Activated CD8-positive, alpha-beta T cell treated with anti-CD3 and anti-CD28 coated beads, Interleukin-2, amount 10 ng/mL, durations not matched to agents 7 days and 5 days (primary cell): ENCODE results near the gene RIMOC1. TPM values are rescaled to one million over a fixed set of nuclear protein-coding genes. Genes with fewer than 3 reads are reported as not detected.
A peak's percentile ranks its signal among the peaks of the same experiment; 100 is the strongest.

Experiments
- ATAC-seq: fragments of 150-1000 bp; cut with Tn5 transposase; one replicate; pipeline ENCODE4 v1.10.0; 2021; ENCODE audit warnings: moderate library complexity
- CTCF ChIA-PET: fragments of 350-600 bp; sonication (Branson Sonifier 250); formaldehyde crosslinking; loops from one replicate; lab custom pipeline; 2021; ENCODE audit warnings: antibody characterized with exemption; lab: Charles Lee
- POLR2A ChIA-PET: fragments of 350-600 bp; sonication (Branson Sonifier 250); formaldehyde crosslinking; loops from one replicate; lab custom pipeline; 2021; ENCODE audit warnings: antibody characterized with exemption; lab: Charles Lee
- DNase-seq: peaks from one replicate; pipeline ENCODE4 v3.0.0-alpha.2; 2020
- H3K27ac Mint-ChIP-seq: one replicate; pipeline ENCODE4 v1.8.0; 2021; ENCODE audit warnings: mild to moderate bottlenecking, mixed read lengths
- H3K27me3 Mint-ChIP-seq: one replicate; pipeline ENCODE4 v1.8.0; 2021; ENCODE audit warnings: low read depth, mixed read lengths
- H3K36me3 Mint-ChIP-seq: one replicate; pipeline ENCODE4 v1.8.0; 2021; ENCODE audit warnings: low read depth, mixed read lengths
- H3K4me1 Mint-ChIP-seq: one replicate; pipeline ENCODE4 v1.8.0; 2021; ENCODE audit warnings: low read depth, mixed read lengths
- H3K4me3 Mint-ChIP-seq: one replicate; pipeline ENCODE4 v1.8.0; 2021; ENCODE audit warnings: mild to moderate bottlenecking, mixed read lengths
- H3K9me3 Mint-ChIP-seq: one replicate; pipeline ENCODE4 v1.8.0; 2022; ENCODE audit warnings: mixed read lengths; ENCODE audit not compliant: insufficient read depth
- total RNA-seq, 2 experiments: library from RNA; stranded (reverse); gene quantifications; one replicate each; pipeline ENCODE4 v1.2.3, GENCODE V29; 2021

The RIMOC1 gene
- 10 to 100 TPM; 19.9 to 20.8 TPM for total RNA-seq

GRCh38 chr5:41903892-41904799, at the start of gene RIMOC1:
Gene RIMOC1, plus strand, starts transcription at chr5:41904344. Its CDS starts 24 bp downstream, at chr5:41904368.
- ChIA-PET CTCF (interaction anchor here (0.6 to 2.2 kb wide), 9 partner anchors 10 to 153 kb away, joined by 3 to 15 read pairs (median 4); partner anchors contain the start of genes FBXO4 and OXCT1), POLR2A (interaction anchor here (0.6 to 2.4 kb wide), 18 partner anchors 10 to 1680 kb away, joined by 3 to 39 read pairs (median 4); partner anchors contain the start of genes FBXO4, HMGCS1, OXCT1 and TMEM267)
- H3K27ac Mint-ChIP-seq = peak within 1 kb of the TSS; percentile 95
- peak; percentile 98 for DNase-seq
- H3K27me3 Mint-ChIP-seq = peaks cover 7% of the 10 kb centered on the region
- peaks cover 29% of the 10 kb centered on the region for H3K36me3 Mint-ChIP-seq
- no peaks in the 10 kb centered on the region for H3K9me3 Mint-ChIP-seq
- H3K4me1 Mint-ChIP-seq = peaks cover 45% of the 10 kb centered on the region
- H3K4me3 Mint-ChIP-seq = peak within 1 kb of the TSS; percentile 92
- peak; percentile 96 for ATAC-seq

GRCh38 chr5:41856644-41857491, 47.3 kb upstream of the RIMOC1 start:
- POLR2A ChIA-PET = interaction anchor here (0.6 to 1.0 kb wide), 2 partner anchors 8 to 21 kb away, joined by 3 to 6 read pairs; no protein-coding TSS in a partner anchor

GRCh38 chr5:41857989-41858388, 46.2 kb upstream of the RIMOC1 start:
- no peak overlapping the region for H3K27ac Mint-ChIP-seq
- H3K9me3 Mint-ChIP-seq = no peaks in the 10 kb centered on the region
- ChIA-PET CTCF (interaction anchor here (1.1 to 8.3 kb wide), 5 partner anchors 10 to 197 kb away, joined by 3 to 150 read pairs (median 7); partner anchors contain the start of gene FBXO4), POLR2A (no interaction called here)
- ATAC-seq = no peak
- DNase-seq = no peak
- peaks cover 8% of the 10 kb centered on the region for H3K4me1 Mint-ChIP-seq
- H3K27me3 Mint-ChIP-seq = no peaks in the 10 kb centered on the region
- H3K4me3 Mint-ChIP-seq = no peak overlapping the region
- peaks cover 41% of the 10 kb centered on the region for H3K36me3 Mint-ChIP-seq

More at GRCh38 chr5:41856644-41857491, 47.3 kb upstream of the RIMOC1 start:
- Mint-ChIP-seq H3K4me1 (peaks cover 8% of the 10 kb centered on the region), H3K4me3 (no peak overlapping the region), H3K9me3 (no peaks in the 10 kb centered on the region), H3K36me3 (peaks cover 45% of the 10 kb centered on the region), H3K27me3 (no peaks in the 10 kb centered on the region), H3K27ac (no peak overlapping the region)
- CTCF ChIA-PET = interaction anchor here (0.5 to 8.3 kb wide), 35 partner anchors 10 to 1033 kb away, joined by 3 to 150 read pairs (median 4); partner anchors contain the start of genes FBXO4, GHR, OXCT1 and RIMOC1
- DNase-seq = peak; percentile 75
- ATAC-seq = peak; percentile 88

GRCh38 chr5:41858890-41859289, 45.3 kb upstream of the RIMOC1 start:
- Mint-ChIP-seq H3K9me3 (no peaks in the 10 kb centered on the region), H3K4me1 (peaks cover 14% of the 10 kb centered on the region), H3K36me3 (peaks cover 37% of the 10 kb centered on the region), H3K27me3 (no peaks in the 10 kb centered on the region), H3K4me3 (no peak overlapping the region), H3K27ac (no peak overlapping the region)
- no peak for ATAC-seq
- DNase-seq = no peak
- ChIA-PET CTCF (interaction anchor here (0.6 to 8.3 kb wide), 5 partner anchors 9 to 197 kb away, joined by 3 to 150 read pairs (median 4); partner anchors contain the start of gene FBXO4), POLR2A (interaction anchor here (1.0 kb wide), 1 partner anchor 45 kb away, joined by 3 read pairs; no protein-coding TSS in a partner anchor)

GRCh38 chr5:41863871-41864486, 40.2 kb upstream of the RIMOC1 start:
- Mint-ChIP-seq H3K27me3 (no peaks in the 10 kb centered on the region), H3K4me3 (no peak overlapping the region), H3K4me1 (peaks cover 55% of the 10 kb centered on the region), H3K9me3 (no peaks in the 10 kb centered on the region), H3K27ac (peak overlapping the region; percentile 2), H3K36me3 (peaks cover 40% of the 10 kb centered on the region)
- DNase-seq (no peak), ATAC-seq (no peak)
- ChIA-PET CTCF (interaction anchor here (1.2 to 6.3 kb wide), 4 partner anchors 9 to 193 kb away, joined by 3 to 44 read pairs (median 12); no protein-coding TSS in a partner anchor), POLR2A (interaction anchor here (0.7 kb wide), 1 partner anchor 61 kb away, joined by 4 read pairs; the partner anchor contains the start of gene FBXO4)

- peaks cover 18% of the 10 kb centered on the region for H3K36me3 Mint-ChIP-seq
- H3K27ac Mint-ChIP-seq = peak overlapping the region; percentile 91
- DNase-seq (peak; percentile 36), ATAC-seq (peak; percentile 2)
- no peaks in the 10 kb centered on the region for H3K9me3 Mint-ChIP-seq
- POLR2A ChIA-PET = interaction anchor here (1.6 to 3.4 kb wide), 2 partner anchors 35 to 56 kb away, joined by 13 to 19 read pairs; partner anchors contain the start of genes FBXO4 and RIMOC1
- peak overlapping the region; percentile 88 for H3K4me3 Mint-ChIP-seq
- CTCF ChIA-PET = interaction anchor here (1.1 to 6.3 kb wide), 2 partner anchors 14 to 57 kb away, joined by 3 to 44 read pairs; no protein-coding TSS in a partner anchor
- H3K4me1 Mint-ChIP-seq = peaks cover 57% of the 10 kb centered on the region
- no peaks in the 10 kb centered on the region for H3K27me3 Mint-ChIP-seq
Observed at GRCh38 chr5:41869151-41869723, 34.9 kb upstream of the RIMOC1 start.

- POLR2A ChIA-PET = interaction anchor here (0.6 to 3.4 kb wide), 9 partner anchors 16 to 1251 kb away, joined by 3 to 19 read pairs (median 3); partner anchors contain the start of genes FBXO4 and RIMOC1
- Mint-ChIP-seq H3K4me1 (peaks cover 57% of the 10 kb centered on the region), H3K27ac (peak within 1 kb of the TSS; percentile 91), H3K9me3 (no peaks in the 10 kb centered on the region), H3K36me3 (peaks cover 20% of the 10 kb centered on the region), H3K4me3 (peak within 1 kb of the TSS; percentile 88), H3K27me3 (no peaks in the 10 kb centered on the region)
- CTCF ChIA-PET = interaction anchor here (0.6 to 6.3 kb wide), 5 partner anchors 13 to 67 kb away, joined by 3 to 44 read pairs (median 4); no protein-coding TSS in a partner anchor
- ATAC-seq (peak; percentile 95), DNase-seq (peak; percentile 95)
Observed at GRCh38 chr5:41869724-41870626, 34.2 kb upstream of the RIMOC1 start, which contains the start of gene OXCT1. Gene OXCT1, minus strand, starts transcription at chr5:41870425. Its CDS starts 67 bp downstream, at chr5:41870358.

GRCh38 chr5:41870627-41871048, 33.5 kb upstream of the RIMOC1 start:
- Mint-ChIP-seq H3K4me1 (peaks cover 54% of the 10 kb centered on the region), H3K27ac (peak overlapping the region; percentile 91)
- CTCF ChIA-PET = interaction anchor here (0.6 to 1.9 kb wide), 3 partner anchors 14 to 67 kb away, joined by 3 to 6 read pairs (median 4); no protein-coding TSS in a partner anchor

GRCh38 chr5:41871852-41872251, 32.3 kb upstream of the RIMOC1 start:
- DNase-seq (no peak), ATAC-seq (no peak)
- Mint-ChIP-seq H3K27ac (no peak overlapping the region), H3K4me1 (peaks cover 46% of the 10 kb centered on the region), H3K36me3 (peaks cover 15% of the 10 kb centered on the region), H3K27me3 (no peaks in the 10 kb centered on the region), H3K9me3 (no peaks in the 10 kb centered on the region), H3K4me3 (no peak overlapping the region)
- ChIA-PET CTCF (interaction anchor here (1.9 kb wide), 1 partner anchor 15 kb away, joined by 6 read pairs; no protein-coding TSS in a partner anchor), POLR2A (interaction anchor here (3.4 kb wide), 1 partner anchor 53 kb away, joined by 19 read pairs; the partner anchor contains the start of gene FBXO4)

More at GRCh38 chr5:41870627-41871048, 33.5 kb upstream of the RIMOC1 start:
- ATAC-seq (no peak), DNase-seq (no peak)
- no peaks in the 10 kb centered on the region for H3K27me3 Mint-ChIP-seq
- H3K36me3 Mint-ChIP-seq = peaks cover 20% of the 10 kb centered on the region
- POLR2A ChIA-PET = interaction anchor here (0.6 to 3.4 kb wide), 8 partner anchors 15 to 1251 kb away, joined by 3 to 19 read pairs (median 3); partner anchors contain the start of genes FBXO4 and RIMOC1
- peak overlapping the region; percentile 88 for H3K4me3 Mint-ChIP-seq
- no peaks in the 10 kb centered on the region for H3K9me3 Mint-ChIP-seq
